ENCODE results near the gene CKAP2L.

DNA sequence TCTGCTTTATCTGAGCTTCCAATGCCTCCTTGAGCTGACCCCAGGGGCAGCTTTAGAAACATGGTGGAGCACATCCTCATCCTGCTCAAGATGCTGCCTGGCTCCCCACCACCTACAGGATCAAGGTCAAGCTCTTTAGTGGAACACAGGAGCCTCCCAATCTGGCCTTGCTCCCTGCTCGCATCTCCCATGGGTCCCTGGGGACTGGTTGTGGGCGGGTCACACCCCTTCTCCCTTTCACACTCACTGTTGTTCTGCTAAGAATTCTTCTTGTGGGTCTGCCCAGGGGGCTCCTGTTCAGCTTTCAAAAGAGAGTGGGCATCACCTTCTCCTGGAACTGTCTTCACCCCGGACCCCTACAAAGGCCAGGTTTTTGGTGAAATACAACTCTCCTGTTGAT, 51.9 kb downstream of the CKAP2L start:
- TF ChIP-seq FOXM1 (IDR thresholded peaks at IDR 0.05; ENCODE audit: low read depth) (no peak), FOXM1 (CRISPR knock-in tag; IDR thresholded peaks at IDR 0.05; ENCODE audit: low read depth) (no peak), ZNF274 (IDR thresholded peaks at IDR 0.05; ENCODE audit: borderline replicate concordance, low read depth, low read length) (no peak), KDM1A (IDR thresholded peaks at IDR 0.05) (0 out of 4 replicates have a peak, but pooled peaks of 1 of the 2 experiments have one; percentile 43), JUNB (CRISPR knock-in tag; conservative IDR thresholded peaks at IDR 0.05) (no peak), ZNF232 (CRISPR knock-in tag; IDR thresholded peaks at IDR 0.05) (no peak), ZNF830 (CRISPR knock-in tag; IDR thresholded peaks at IDR 0.05) (no peak), POLR2AphosphoS2 (IDR thresholded peaks at IDR 0.05; ENCODE audit: low read length) (no peak), TEAD4 (IDR thresholded peaks at IDR 0.05; ENCODE audit: low read length) (no peak), TEAD4 (CRISPR knock-in tag; IDR thresholded peaks at IDR 0.05; ENCODE audit: borderline replicate concordance) (no peak), MYC (IDR thresholded peaks at IDR 0.05; ENCODE audit: low read depth, low read length) (no peak), MYC (CRISPR knock-in tag; IDR thresholded peaks at IDR 0.05; ENCODE audit: borderline replicate concordance, low read depth) (no peak), CHD7 (IDR thresholded peaks at IDR 0.05; ENCODE audit: low read depth, low read length) (no peak), CTCF (IDR thresholded peaks at IDR 0.05 in 2 of 3, conservative IDR thresholded peaks at IDR 0.05 in 1 of 3; ENCODE audit: insufficient read depth in 2 of 3, low read depth in 1 of 3, low read length in 3 of 3) (no peak), ETV5 (CRISPR knock-in tag; IDR thresholded peaks at IDR 0.05; ENCODE audit: low read depth) (no peak), MAFF (IDR thresholded peaks at IDR 0.05; ENCODE audit: low read length) (no peak)
- TF ChIP-seq, protein P1, sequence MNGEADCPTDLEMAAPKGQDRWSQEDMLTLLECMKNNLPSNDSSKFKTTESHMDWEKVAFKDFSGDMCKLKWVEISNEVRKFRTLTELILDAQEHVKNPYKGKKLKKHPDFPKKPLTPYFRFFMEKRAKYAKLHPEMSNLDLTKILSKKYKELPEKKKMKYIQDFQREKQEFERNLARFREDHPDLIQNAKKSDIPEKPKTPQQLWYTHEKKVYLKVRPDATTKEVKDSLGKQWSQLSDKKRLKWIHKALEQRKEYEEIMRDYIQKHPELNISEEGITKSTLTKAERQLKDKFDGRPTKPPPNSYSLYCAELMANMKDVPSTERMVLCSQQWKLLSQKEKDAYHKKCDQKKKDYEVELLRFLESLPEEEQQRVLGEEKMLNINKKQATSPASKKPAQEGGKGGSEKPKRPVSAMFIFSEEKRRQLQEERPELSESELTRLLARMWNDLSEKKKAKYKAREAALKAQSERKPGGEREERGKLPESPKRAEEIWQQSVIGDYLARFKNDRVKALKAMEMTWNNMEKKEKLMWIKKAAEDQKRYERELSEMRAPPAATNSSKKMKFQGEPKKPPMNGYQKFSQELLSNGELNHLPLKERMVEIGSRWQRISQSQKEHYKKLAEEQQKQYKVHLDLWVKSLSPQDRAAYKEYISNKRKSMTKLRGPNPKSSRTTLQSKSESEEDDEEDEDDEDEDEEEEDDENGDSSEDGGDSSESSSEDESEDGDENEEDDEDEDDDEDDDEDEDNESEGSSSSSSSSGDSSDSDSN (IDR thresholded peaks at IDR 0.05; ENCODE audit: borderline replicate concordance in 1 of 2, low read depth in 2 of 2, low read length in 2 of 2) = no peak
